Activated CD8-positive, alpha-beta memory T cell treated with anti-CD3 and anti-CD28 coated beads for 4 hours (primary cell): ENCODE results near the gene KMT2A.
"Not testable (repeated sequence)": the region's sequence is repeated elsewhere in the genome, so short reads cannot be mapped to it uniquely, and the experiment has no call there.

Experiments
- DNase-seq, 2 donors: peaks; one replicate each; pipeline ENCODE4 v3.0.0-alpha.2; 2020; ENCODE audit warnings: low read depth in 2 of 2

The KMT2A gene

GRCh38 chr11:118435893-118436624 is at the start of gene KMT2A:
KMT2A (plus strand) TSS chr11:118436492; CDS start chr11:118436513, 21 bp downstream.
- DNase-seq: peak; percentile 83 to 84

GRCh38 chr11:118396097-118396501 is 40.2 kb upstream of the KMT2A start:
- DNase-seq: no peak

DNA sequence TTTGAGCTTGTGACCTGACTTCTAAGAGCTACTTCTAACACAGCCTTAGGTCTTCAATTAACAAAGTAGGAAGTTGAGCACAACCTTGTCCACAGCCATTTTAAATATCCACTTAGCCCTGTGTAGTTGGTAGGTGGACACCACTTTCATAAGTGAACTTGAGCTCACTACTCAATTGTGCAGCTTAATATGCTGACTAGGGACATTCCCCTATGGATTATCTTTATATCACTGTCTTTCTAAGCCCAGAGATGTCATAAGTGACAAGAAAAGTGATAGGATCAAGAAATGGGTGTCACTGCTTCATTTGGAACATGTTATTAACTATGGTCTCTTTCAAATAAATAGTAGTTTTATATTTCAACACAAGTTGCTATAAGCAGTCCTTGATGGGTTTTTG is 38.8 kb upstream of the KMT2A start:
- no peak for DNase-seq

DNA sequence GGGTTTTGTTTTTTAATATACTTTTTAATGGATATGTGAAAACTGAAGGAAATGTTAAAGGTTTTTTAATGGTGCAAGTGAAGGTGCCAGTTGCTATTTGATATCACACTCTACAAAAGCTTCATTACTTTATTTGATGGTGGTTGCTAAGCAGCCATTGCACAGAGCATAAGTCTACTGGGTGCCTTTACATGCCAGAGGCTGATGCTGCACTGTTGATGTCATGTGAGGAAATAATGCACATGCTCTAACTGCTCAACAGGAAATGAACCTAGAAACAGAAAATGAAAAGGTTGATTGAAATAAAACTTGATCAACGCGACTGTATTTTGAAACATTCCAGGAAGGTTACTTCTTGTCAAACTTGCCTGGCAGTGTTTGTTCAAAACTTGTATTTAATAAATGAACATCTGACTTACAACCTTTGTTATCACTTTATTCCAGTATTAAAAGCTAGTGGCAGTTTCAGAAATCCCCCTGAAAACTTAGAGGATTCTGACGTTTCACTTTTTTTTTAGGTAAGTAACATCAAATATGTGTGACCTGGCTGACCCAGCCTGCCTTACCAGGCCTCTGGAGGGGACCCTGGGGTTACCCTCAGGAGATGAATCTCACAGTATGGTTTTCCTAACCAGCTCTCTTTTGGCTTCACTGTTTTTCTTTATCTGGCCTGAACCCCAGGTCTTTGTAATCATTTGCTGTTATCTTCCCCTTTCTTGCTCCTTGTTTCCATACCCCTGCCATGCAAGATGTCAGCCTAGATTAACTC is 37.3 kb upstream of the KMT2A start:
- peak in 1 of 2 donors; percentile 6 for DNase-seq

- peak; percentile 83 to 88 for DNase-seq
These were observed 35.0 kb upstream of the KMT2A start, which contains the start of gene ATP5MG for GRCh38 chr11:118401151-118401879. ATP5MG (plus strand) TSS chr11:118401606; CDS start chr11:118401666, 60 bp downstream.

DNA sequence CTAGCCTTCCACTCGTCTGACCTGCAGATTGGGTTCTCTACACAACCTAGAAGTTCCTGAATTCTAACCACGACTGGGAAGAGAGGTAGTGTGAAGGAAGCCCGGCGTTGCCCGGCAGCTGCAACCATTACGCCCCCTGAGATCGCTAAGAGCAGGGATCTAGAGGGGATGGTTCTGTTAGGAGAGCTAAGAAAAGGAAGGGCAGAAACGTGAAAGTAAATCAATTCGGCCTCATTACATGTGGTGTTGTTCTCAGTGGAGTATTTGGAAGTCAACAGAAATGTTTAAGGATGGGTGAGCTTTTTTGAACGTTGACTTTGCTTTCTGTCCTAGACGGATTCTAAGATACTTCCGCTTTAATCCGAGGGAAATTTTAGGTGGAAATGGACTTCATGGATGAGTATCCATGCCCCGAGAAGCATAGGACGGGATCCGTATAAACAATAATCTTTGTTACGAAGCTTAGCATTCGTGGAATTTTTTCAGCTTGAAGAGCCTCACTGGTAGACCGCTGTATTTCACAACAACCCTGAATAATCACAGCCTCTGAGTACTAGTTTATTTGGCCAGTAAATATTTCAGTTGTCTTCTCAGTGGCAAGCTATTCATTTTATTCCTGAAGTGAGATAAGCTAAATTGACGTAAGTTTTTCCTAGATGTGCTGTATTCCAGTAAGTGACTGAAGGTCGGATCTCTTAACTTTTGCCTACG is 34.3 kb upstream of the KMT2A start:
- DNase-seq: no peak

DNA sequence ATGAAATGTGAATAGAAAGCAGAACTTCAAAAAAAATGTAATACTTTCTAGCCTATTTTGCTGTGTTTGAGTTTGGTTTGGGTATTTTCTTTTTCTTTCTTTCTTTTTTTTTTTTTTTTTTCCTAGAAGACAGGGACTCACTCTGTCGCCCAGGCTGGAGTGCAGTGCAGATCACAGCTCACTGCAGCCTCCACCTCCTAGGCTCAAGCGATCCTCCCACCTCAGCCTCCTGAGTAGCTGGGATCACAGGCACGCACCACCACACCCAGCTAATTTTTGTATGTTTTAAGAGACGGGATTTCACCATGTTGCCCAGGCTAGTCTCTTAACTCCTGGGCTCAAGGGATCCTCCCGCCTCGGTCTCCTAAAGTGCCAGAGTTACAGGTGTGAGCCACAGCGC is 33.7 kb upstream of the KMT2A start:
- not testable (repeated sequence) for DNase-seq

DNA sequence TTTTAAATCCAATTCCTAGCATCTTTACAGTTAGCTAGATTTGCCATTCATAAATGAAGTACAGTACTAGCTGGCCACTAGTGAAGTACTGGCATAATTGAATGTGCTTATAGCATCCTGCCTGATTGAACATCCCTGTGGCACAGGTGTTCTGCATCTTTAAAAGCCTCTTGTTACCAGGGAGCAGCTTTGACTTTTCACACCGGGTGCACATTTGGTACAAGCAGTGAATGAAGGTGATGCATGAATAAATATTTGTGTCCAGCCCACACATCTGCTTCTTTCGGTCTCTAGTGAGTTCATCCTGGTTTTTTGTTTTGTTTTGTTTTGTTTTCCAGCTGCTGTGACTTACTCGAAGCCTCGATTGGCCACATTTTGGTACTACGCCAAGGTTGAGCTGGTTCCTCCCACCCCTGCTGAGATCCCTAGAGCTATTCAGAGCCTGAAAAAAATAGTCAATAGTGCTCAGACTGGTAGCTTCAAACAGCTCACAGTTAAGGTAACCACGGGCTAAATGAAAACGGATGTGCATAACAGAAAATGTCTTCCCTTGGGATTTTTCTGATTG is 29.6 kb upstream of the KMT2A start:
- DNase-seq: no peak

DNA sequence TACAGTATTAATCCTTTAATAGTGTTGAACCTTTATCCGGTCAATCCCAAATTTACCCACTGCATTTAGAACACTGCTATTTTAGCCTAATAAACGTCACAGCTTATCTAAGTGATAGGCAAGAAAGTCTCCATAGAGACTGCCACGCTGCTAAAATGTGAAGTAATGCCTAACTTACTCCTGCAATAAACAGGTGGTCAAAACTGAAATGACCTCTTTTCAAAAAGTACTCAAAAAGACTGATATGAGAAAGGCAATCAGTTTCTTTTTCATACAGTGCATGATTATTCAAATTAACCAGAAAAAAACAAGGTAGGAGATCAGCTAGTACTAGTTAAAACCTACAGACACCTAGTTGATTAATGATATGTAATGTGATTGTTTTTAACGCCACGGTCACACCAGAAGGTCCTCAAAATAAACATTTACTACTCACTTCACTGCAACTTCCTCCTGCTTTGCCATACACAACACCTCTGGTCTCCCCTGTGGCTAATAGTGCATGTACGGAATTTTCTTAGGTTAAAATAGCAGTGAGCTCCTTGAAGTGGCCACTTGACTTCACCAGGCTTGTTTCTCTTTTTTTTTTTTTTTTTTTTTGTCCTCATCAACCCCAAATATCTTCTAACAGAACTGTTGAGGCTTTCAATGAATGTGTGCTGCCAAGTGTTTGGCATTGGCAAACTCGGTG is 26.1 kb upstream of the KMT2A start:
- no peak for DNase-seq

DNA sequence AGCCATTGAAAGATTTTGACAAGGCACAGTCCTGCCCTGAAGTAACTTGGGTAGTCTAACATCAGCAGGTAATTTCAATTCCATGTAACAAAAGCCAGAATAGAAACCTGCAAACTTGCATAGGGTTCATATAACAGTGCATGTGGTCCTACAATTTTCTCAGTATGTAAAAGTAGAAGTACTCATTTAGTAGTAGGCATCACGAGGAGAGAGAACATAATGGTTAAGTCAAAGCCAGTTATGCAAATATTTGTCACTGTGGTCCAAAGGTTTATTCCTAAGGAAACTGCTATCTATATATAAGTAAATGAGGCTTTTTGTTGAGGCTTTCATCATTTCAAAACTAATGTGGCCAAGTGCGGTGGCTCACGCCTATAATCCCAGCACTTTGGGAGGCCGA is 24.8 kb upstream of the KMT2A start:
- DNase-seq: no peak

GRCh38 chr11:118412921-118413320 is 23.4 kb upstream of the KMT2A start:
- DNase-seq: no peak

DNA sequence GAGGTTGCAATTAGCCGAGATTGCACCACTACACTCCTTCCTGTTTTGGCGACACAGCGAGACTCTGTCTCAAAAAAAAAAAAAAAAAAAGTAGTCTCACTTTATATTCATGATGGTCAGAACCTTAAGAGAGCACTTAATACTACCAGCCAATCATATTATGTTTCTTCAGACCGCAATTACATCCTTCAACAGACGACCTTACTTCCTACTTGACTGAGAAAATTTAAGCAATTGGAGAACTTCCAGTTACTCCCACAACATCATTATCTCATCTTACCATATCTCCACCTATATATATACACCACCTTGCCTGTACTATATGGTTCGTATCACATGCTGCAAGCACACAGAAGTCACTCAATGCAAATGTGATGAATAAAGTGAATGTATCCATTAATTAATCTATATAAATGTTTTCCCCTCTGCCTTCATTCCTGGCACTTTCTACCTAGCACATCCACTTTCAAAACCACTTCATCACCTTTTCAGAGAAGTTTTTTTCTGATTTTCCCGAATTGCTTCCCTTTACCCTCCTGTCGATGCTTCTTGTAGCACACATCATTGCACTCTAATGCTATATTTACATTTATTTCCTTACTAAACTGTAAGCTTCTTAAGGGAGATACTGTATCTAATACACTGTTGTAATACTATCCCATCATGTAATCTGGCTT is 21.1 kb upstream of the KMT2A start:
- no peak for DNase-seq

DNA sequence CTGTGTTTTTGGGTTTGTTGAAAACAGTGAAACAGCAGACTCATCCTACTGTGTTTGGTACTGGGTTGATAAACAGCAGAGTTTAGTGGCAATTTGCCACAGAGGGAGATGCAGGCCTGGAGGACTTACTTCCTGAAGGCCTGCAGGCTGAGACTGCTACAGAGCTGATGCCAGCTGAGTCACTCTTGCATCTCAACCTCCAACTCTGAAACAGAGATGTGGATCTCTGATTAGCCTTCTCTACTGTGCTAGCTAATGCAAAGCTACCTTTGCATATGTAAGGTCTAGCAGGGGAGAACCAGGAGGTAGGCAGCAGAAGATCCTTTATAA is 20.6 kb upstream of the KMT2A start:
- DNase-seq: no peak

DNA sequence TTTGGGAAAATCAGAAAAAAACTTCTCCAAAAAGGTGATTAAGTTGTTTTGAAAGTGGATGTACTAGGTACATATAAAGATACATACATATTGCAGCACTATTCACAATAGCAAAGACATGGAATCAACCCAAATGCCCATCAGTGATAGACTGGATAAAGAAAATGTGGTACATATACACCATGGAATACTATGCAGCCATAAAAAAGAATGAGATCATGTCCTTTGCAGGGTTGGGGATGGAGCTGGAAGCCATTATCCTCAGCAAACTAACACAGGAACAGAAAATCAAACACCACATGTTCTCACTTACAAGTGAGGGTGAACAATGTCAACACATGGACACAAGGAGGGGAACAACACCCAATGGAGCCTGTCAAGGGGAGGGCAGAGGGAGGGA is 19.4 kb upstream of the KMT2A start:
- not testable (repeated sequence) for DNase-seq

DNA sequence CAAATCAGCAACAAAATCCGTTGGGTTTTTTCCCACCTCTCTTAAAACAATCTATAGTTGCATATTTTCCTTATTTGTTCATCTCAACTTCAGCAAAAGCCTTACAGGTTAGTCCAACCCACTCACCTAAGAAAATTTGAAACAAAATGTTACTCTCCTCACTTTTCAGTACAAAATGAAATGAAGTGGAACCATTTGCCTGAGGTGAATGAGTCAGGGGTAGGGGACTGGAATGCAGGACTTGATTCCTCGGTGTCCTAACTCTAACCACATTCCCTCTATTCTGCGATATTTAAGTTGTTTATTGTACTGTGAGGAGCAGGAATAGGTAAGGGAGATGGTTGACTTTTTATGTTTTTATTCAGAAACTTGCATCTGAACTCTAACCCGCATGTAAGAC is 18.5 kb upstream of the KMT2A start:
- DNase-seq: no peak

GRCh38 chr11:118418766-118419165 is 17.5 kb upstream of the KMT2A start:
- no peak for DNase-seq

- no peak for DNase-seq
These were observed 8.6 kb upstream of the KMT2A start for GRCh38 chr11:118427707-118428106.

DNA sequence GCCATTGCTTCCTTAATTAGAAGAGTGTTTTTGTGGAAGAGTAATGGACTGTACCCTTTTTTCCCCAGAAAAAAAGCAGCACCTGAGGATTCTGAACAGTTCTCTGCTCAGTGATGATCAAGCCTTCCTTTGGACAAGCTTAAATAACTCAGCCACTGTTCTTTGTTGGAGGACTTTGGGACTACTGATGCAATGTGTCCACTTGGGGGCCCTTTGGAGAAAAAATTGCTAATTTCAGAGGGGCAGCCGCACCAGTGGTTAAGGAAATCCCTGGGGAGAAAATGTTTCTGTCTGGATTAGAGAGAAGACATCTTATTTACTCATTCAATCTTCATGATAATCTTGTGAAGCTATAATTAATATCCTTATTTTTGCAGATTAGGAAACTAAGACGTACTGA is 5.3 kb upstream of the KMT2A start:
- no peak for DNase-seq

- DNase-seq: no peak
These were observed 2.2 kb upstream of the KMT2A start for GRCh38 chr11:118434123-118434552.

GRCh38 chr11:118434553-118435289 is 1.6 kb upstream of the KMT2A start:
- no peak for DNase-seq
